HG03565 (cell line): ENCODE measurements around the gene TMEM129.

Source experiments
- ATAC-seq: cut with Tn5 transposase; IDR thresholded peaks from one replicate; pipeline ENCODE4 v1.9.1; 2021; ENCODE audit warnings: mild to moderate bottlenecking, moderate library complexity; ENCODE audit not compliant: unreplicated experiment

Gene TMEM129

DNA sequence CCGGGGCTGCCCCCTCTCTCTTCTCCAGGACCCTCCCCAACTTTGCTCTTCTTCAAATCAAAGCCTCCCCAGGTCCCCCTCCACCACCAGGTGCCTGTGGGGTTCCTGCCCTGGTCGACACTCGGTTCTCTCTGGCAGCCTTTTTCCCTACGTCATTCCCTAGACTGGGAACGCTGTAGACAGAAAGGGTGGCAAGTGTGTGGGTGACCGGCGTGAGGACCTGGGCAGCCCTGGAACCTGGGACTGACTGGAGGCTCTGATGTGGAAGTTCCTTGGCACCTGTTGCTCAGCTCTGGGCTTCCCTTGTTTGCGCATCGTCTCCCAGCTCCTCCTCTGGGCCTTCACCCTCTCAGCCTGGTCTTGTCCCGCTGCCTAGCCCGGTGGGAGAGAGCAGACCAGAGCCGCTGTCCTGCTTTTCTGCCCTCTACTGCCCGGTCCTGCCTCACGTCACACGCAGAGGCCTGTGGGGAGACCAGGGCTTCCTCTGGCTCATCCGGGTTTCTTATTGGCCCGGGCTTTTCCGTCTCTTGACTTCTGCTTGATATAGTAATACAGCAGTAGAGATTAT is 1.5 kb upstream of the TMEM129 start:
- ATAC-seq: no peak

- ATAC-seq: no peak
Measured at GRCh38 chr4:1721666-1722550, 785 bp upstream of the TMEM129 start.

DNA sequence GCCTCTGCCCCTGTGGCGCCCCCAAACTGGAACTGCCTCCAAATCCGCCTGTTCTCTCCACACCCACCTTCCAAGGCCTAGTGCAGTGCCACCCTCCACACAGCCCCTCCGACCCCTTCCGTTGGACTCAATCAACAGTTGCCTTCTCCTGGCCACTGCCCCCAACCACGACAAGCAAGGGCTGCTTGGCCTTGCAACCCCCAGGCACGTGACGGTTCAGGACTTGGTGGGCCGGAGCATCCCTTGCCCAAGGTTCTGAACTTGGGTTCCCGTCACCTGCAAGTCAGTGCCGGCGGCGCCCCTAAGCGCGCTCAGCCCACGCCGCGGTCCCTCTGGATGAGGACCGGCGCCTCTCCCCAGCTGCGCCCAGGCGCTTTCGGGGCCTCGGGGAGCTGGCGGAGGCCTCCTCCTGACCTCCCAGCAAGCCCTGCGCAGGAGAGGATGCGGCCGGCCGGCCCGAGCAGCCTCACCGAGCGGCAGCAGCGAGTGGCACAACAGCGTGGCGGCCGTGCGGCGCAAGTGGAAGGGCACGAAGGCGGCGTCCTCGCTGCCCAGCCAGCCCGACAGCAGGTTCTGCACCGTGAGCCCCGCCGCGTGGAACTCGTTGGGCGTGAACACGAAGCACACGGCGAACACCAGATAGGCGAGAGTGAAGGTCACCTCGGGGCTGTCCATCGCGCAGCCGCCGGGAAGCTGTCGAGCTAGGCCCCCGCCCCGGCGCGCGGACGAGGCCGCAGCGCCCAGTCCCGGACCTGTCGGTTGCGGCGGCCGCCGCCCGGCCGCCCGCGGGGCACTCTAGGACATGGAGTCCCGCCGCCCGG is 750 bp downstream of the TMEM129 start:
- ATAC-seq: peak; percentile 6

- no peak for ATAC-seq
Measured at GRCh38 chr4:1718095-1718850, 2.9 kb downstream of the TMEM129 start.

DNA sequence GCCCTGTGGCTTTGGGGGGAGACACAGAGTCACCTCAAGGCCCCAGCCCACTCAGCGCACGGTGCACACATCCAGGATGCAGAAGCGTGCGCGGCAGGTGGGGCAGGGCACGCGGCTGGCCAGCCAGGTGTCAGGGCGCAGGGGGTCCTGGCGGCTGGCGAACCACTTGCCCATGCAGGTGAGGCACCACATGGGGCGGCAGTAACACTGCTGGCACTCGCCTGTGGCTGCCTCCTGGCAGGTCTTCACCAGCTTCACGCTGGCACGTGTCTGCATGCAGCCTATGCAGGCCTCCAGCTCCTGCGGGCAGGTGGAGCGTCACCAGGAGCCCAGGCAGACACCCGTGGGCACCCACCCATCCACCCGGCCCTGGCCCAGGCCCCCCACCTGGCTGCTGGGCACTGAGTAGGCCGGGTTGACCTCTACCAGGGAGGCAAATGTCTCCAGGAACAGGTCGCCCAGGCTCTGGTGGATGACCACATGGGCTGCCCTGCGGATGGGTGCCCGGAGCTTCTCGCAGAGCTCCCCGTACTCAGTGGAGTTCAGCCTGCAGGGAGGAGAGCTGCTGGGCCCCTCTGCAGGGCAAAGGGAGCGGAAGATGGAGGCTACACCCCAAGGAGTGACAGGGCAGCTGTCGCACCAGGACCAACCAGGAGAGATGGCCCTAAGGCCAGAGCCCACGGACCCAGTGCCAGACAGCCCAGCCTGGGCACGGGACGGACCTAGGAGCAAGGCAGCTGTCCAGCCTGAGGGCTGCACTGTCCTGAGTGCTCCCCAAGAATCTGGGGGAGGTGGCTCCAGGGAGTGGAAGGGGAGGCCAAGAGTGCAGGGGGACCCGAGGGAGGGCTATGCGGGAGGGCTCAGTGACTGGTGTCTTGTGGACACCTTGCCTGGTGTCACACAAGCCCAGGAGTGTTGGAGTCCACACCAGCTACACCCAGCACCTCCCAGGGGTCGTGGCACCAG is 3.7 kb downstream of the TMEM129 start:
- no peak for ATAC-seq

- ATAC-seq: no peak
Measured at GRCh38 chr4:1716065-1716945, 4.8 kb downstream of the TMEM129 start.

- ATAC-seq: no peak
Measured at GRCh38 chr4:1715002-1715758, 5.9 kb downstream of the TMEM129 start.

GRCh38 chr4:1714303-1715001 is 6.7 kb downstream of the TMEM129 start:
- ATAC-seq: no peak

DNA sequence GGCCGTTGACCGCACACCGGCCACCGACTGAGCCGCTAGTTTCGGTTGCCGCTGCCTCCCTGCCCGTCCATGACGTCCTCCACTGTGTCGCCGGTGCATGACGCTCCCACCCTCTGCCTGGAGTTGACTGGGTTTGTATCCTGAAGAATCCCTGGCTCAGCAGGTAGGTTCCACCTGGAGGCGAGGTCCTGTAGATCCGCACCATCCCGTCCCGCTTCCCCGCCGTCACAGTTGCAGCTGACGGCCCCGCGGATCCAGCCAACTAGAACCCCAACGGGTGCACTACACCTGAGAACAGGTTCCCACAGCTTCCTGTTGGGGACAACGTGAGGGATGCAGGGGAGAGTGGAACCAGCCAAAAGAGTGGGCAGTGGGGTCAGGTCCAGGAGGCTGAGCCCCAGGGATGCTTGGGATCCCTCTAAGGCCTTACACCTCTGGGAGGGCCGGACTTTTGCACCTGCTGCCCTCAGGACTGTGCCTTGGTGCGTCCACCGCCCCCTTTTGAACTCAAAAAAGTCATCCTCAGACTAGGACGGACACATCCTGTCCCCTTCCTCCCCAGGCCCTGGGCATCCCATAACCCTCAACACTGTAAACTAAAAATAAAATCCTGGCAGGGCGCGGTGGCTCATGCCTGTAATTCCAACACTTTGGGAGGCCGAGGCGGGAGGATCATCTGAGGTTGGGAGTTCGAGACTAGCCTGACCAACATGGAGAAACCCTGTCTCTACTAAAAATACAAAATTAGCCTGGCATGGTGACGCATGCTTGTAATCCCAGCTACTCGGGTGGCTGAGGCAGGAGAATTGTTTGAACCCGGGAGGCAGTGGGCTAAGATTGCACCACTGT is 7.9 kb downstream of the TMEM129 start:
- ATAC-seq: no peak

- ATAC-seq: peak; percentile 60
Measured at GRCh38 chr4:1712216-1713002, 8.7 kb downstream of the TMEM129 start, which contains the start of gene SLBP. SLBP (minus strand) TSS chr4:1712319; CDS start chr4:1712188, 131 bp downstream.

DNA sequence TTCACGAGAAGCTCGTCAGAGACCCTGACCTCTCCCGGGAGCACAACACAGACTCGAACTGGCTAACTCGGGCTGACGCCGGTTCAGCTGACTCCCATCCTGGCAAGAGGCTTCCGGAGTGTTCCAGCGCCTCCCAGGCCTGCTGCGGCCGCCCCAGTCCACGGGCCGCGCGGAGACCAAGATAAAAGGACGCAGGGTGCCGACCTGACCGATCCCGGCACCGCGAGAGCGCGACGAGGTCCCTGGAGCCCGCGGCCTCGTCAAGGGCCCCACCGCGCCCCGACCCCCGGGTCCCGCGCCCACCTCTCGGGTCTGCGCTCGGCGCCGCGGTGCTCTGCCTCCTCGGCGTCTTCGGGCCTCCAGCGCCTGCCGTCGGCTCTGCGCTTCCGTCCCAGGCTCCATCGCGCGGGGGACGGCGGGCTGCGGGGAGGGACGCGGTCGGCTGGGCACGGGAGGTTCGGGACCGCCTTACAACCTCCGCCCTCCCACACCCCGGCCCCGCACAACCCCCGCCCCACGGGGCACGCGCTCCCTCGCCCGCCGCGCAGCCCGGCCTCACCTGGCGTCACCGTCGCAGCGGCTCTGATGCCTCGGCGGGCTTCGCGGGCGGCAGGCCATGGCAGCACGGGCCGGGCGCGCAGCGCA is 9.4 kb downstream of the TMEM129 start:
- no peak for ATAC-seq

DNA sequence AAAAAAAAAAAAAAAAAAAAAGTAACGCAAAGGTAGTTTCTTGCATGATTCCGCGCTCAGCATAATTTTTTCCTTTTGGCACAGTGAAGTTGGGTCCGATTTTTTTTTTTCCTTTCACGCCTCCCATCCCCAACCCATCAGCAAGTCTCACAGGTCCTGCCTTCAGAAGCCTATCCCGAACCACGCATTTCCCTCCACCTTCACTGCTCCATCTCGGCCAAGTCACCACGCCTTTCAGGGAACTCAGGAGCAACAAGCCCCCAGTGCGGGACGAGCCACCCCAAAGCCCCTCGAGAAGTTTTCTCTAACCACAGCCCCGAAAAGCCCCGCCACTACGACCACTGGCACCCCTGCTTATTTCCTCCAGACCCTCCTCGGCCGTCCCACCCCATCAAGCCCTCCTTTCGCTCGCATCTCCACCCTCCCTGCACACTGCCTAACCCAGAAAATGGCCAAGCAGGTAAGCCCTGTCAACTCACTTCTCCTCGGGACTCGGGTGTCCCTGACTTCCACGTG is 10.0 kb downstream of the TMEM129 start:
- no peak for ATAC-seq

DNA sequence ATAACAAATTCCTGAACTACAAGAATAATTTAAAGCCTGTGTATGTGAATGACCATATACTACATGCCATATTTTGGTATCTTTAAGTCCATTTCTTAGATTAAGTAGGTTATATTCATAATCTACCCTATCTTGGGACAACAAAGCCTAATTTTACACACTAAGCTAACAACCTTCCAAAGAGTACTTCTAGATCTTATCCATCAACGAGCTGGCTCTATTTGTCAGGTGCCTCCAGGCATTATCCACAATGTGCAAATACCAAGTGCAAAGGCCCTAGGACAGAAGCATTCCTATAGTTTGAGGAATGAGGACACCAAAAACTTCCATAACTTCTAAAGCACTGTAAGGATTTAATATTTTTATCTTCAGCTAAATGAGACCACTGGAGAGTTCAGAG is 12.5 kb downstream of the TMEM129 start:
- no peak for ATAC-seq

DNA sequence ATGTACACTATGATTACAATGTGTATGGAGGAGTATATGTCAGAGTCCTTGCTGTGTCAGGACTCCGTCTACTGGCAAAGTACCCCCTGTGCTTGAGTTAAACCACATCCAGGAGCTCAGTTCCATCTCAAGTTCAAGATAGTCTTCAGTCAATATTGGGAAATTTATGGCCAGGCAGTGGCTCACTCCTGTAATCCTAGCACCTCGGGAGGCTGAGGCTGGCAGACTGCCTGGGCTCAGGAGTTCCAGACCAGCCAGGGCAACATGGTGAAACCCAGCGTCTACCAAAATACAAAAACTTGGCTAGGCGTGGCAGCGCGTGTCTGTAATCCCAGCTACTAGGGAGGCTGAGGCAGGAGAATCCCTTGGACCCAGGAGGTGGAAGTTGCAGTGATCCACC is 14.8 kb downstream of the TMEM129 start:
- no peak for ATAC-seq

DNA sequence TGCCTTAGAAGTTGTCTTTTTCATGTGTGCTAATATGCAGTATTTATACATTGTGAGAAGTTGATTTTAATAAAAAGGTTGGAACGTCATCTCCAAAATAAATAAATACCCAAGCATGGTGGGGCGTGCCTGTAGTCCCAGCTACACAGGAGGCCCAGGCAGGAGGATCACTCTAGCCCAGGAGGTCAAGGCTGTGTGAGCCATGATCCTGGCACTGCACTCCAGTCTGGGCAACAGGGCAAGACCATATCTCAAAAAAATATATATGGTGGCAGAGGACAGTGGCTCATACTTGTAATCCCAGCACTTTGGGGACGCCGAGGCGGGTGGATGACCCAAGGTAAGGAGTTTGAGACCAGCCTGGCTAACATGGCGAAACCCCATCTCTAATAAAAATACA is 15.4 kb downstream of the TMEM129 start:
- ATAC-seq: no peak
